ENCODE measurements around the gene ZNF789. TPM values are rescaled to one million over a fixed set of nuclear protein-coding genes. Genes with fewer than 3 reads are reported as not detected.

ZNF789 gene
- total and polyA plus RNA-seq, 2 of the 13 experiments (the other 11 are each of a cell fraction or from before 2014, with no cell fraction given) = 19.8 to 25.1 TPM

GRCh38 chr7:99438573-99439480, 33.9 kb upstream of the ZNF789 start, which contains the start of the genes CPSF4 and PTCD1 (continued):
- TF ChIP-seq AFF4 (CRISPR knock-in tag; IDR thresholded peaks at IDR 0.05) = no peak
- TF ChIP-seq XBP1 (CRISPR knock-in tag; IDR thresholded peaks at IDR 0.05) = no peak
- peak; percentile 88 for TF ChIP-seq AGO2 (optimal IDR thresholded peaks at IDR 0.05; ENCODE audit: low read depth, low read length)
- no peak for TF ChIP-seq KAT2B (IDR thresholded peaks at IDR 0.05; ENCODE audit: borderline replicate concordance, low read depth, low read length)
- TF ChIP-seq TBX2 (CRISPR knock-in tag; IDR thresholded peaks at IDR 0.05; ENCODE audit: borderline replicate concordance) = peak; percentile 87
- peak; percentile 80 for TF ChIP-seq ZFX (CRISPR knock-in tag; IDR thresholded peaks at IDR 0.05; ENCODE audit: low read depth)
- TF ChIP-seq ZNF563 (CRISPR knock-in tag; IDR thresholded peaks at IDR 0.05) = peak; percentile 95
- no peak for TF ChIP-seq TGIF2 (CRISPR knock-in tag; IDR thresholded peaks at IDR 0.05)
- TF ChIP-seq ZBTB10 (CRISPR knock-in tag; IDR thresholded peaks at IDR 0.05; ENCODE audit: borderline replicate concordance) = 0 out of 2 replicates have a peak, but pooled peaks have one; percentile 36
- peak; percentile 82; the same call in 1 of the 2 replicates for TF ChIP-seq MYPOP (CRISPR knock-in tag; IDR thresholded peaks at IDR 0.05)
- peak; percentile 80; the same call in 1 of the 2 replicates for TF ChIP-seq ATF7-NPFF (CRISPR knock-in tag; IDR thresholded peaks at IDR 0.05; ENCODE audit: low read depth)
- no peak for TF ChIP-seq ZNF713 (CRISPR knock-in tag; IDR thresholded peaks at IDR 0.05)
- peak; percentile 86 for TF ChIP-seq ZNF138 (CRISPR knock-in tag; IDR thresholded peaks at IDR 0.05; ENCODE audit: low read depth)
- peak; percentile 90 for TF ChIP-seq POGK (CRISPR knock-in tag; conservative IDR thresholded peaks at IDR 0.05)
- 0 out of 2 replicates have a peak, but pooled peaks have one; percentile 31 for TF ChIP-seq GLI4 (CRISPR knock-in tag; IDR thresholded peaks at IDR 0.05; ENCODE audit: borderline replicate concordance)
- TF ChIP-seq RFXAP (CRISPR knock-in tag; IDR thresholded peaks at IDR 0.05; ENCODE audit: borderline replicate concordance) = peak; percentile 21; the same call in 1 of the 2 replicates
- peak; percentile 42 for TF ChIP-seq CBX1 (IDR thresholded peaks at IDR 0.05; ENCODE audit: low read depth)
- TF ChIP-seq MXI1 (IDR thresholded peaks at IDR 0.05; ENCODE audit: borderline replicate concordance, low read depth, low read length) = peak; percentile 83; the same call in 1 of the 3 replicates
- peak; percentile 80 for TF ChIP-seq SALL1 (CRISPR knock-in tag; IDR thresholded peaks at IDR 0.05)

All from HepG2 (cell line).